Measurements from ENCODE around the gene CHD9. TPM values are rescaled to one million over a fixed set of nuclear protein-coding genes. Genes with fewer than 3 reads are reported as not detected.
A peak's percentile ranks its signal among the peaks of the same experiment; 100 is the strongest.

CHD9 gene
- polyA plus RNA-seq, 3 donors = 15.8 to 26.1 (median 22.5) TPM

GRCh38 chr16:53378138-53378537 is 323.3 kb downstream of the CHD9 start:
- Histone ChIP-seq H3K9ac (ENCODE audit: insufficient read depth, low read length, poor library complexity, severe bottlenecking) (no peak overlapping the region), H3K4me3 (replicated peaks in 1 of 3; ENCODE audit: low read depth in 2 of 3, low read length in 3 of 3) (no peak overlapping the region), H3K27me3 (ENCODE audit: control insufficient read depth in 2 of 2, insufficient read depth in 2 of 2, low read length in 2 of 2) (peaks cover 0 to 24% of the 10 kb centered on the region in 2 donors), H3K79me2 (ENCODE audit: insufficient read depth, low read length) (no peaks in the 10 kb centered on the region), H4K20me1 (ENCODE audit: insufficient read depth, low read length) (no peaks in the 10 kb centered on the region), H2AFZ (ENCODE audit: insufficient read depth, low read depth, low read length, poor library complexity, severe bottlenecking) (peak overlapping the region; percentile 12), H3K27ac (ENCODE audit: low read depth in 1 of 2, low read length in 2 of 2) (no peak overlapping the region), H3K4me1 (ENCODE audit: control insufficient read depth in 1 of 2, insufficient read depth in 2 of 2, low read length in 2 of 2) (peaks cover 11 to 20% of the 10 kb centered on the region in 2 donors), H3K4me2 (replicated peaks; ENCODE audit: extremely low read depth, low read length, poor library complexity, severe bottlenecking) (no peak overlapping the region), H3K9me3 (replicated peaks in 1 of 2; ENCODE audit: control insufficient read depth in 1 of 2, insufficient read depth in 1 of 2, low read length in 2 of 2) (no peaks in the 10 kb centered on the region), H3K36me3 (replicated peaks in 1 of 2; ENCODE audit: control insufficient read depth in 1 of 2, insufficient read depth in 2 of 2, low read length in 2 of 2) (no peaks in the 10 kb centered on the region)
- no peak for TF ChIP-seq CTCF (IDR thresholded peaks at IDR 0.05)
- H3K27ac Mint-ChIP-seq = no peak overlapping the region
- H3K4me1 Mint-ChIP-seq = peaks cover 18% of the 10 kb centered on the region
- H3K4me3 Mint-ChIP-seq = no peak overlapping the region
- peaks cover 17 to 32% (median 21%) of the 10 kb centered on the region in 3 donors for H3K27me3 Mint-ChIP-seq (ENCODE audit: low read depth in 3 of 3)
- H3K36me3 Mint-ChIP-seq = peaks cover 0 to 2% of the 10 kb centered on the region in 2 donors
- intact Hi-C loops (cut with micrococcal nuclease) = no loop called here
- H3K9me3 Mint-ChIP-seq = peaks cover 0 to 7% (median 2%) of the 10 kb centered on the region in 7 donors
- 50% methylated on average over 2 of the region's 5 CpGs for WGBS (ENCODE audit: insufficient coverage)
- no peak for DNase-seq

Small RNAs within 50 kb of the gene (small RNA-seq; reads per million reads assigned to genes)
- gene RF01210 (ENCODE audit: insufficient read length, low read depth) = not detected
- not detected for gene RNA5SP427 (ENCODE audit: insufficient read length, low read depth)

Other genes with a start within 250 kb of the CHD9 start
- not detected for gene CHD9NB, start 2.1 kb upstream of the CHD9 start, polyA plus RNA-seq